Measurements from ENCODE around the gene MYO1E. TPM values are rescaled to one million over a fixed set of nuclear protein-coding genes. Genes with fewer than 3 reads are reported as not detected.

The MYO1E gene
- total and polyA plus RNA-seq, 4 donors, result 20.9 to 84.2 (median 52.4) TPM

DNA sequence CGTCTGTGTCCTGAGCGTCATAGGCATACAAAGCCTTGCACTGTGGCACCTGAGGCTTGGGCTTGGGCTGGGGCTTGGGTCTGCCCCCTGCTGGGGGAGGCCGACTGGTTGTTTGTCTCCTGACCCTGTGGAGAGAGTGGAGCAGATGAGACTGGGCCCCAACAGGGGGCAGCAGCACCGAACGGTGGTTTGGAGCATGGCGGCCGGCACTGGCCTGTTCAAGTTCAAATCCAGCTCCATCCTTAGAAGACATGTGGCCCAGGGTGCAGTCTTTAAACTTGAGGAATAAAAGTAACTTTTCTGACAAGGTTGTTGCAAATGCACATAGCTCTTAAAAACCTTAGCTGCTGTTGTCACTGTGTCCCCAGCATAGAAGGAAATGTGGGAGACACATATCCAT is 234.4 kb downstream of the MYO1E start:
- no peaks in the 10 kb centered on the region for H3K27me3 ChIP-seq (ENCODE audit: control insufficient read depth in 3 of 3, insufficient read depth in 3 of 3, low read length in 2 of 3)
- peak in 1 of 3 donors; percentile 24 for DNase-seq
- no peak overlapping the region for H3K4me3 ChIP-seq
- peaks cover 12 to 23% (median 16%) of the 10 kb centered on the region in 4 donors for H3K36me3 ChIP-seq (ENCODE audit: control insufficient read depth in 4 of 4, insufficient read depth in 4 of 4, low read length in 4 of 4)
- peaks cover 0 to 3% (median 0%) of the 10 kb centered on the region in 5 donors for H3K4me1 ChIP-seq (ENCODE audit: control insufficient read depth in 5 of 5, insufficient read depth in 5 of 5, low read length in 5 of 5)
- no peak overlapping the region for H3K27ac ChIP-seq (ENCODE audit: low read depth in 1 of 2, low read length in 1 of 2)
- no peak overlapping the region for H3K9ac ChIP-seq (ENCODE audit: insufficient read depth in 1 of 2, low read length in 2 of 2)
- no peak for ATAC-seq (ENCODE audit: insufficient read depth, low FRiP score)
- TF ChIP-seq, protein P1, sequence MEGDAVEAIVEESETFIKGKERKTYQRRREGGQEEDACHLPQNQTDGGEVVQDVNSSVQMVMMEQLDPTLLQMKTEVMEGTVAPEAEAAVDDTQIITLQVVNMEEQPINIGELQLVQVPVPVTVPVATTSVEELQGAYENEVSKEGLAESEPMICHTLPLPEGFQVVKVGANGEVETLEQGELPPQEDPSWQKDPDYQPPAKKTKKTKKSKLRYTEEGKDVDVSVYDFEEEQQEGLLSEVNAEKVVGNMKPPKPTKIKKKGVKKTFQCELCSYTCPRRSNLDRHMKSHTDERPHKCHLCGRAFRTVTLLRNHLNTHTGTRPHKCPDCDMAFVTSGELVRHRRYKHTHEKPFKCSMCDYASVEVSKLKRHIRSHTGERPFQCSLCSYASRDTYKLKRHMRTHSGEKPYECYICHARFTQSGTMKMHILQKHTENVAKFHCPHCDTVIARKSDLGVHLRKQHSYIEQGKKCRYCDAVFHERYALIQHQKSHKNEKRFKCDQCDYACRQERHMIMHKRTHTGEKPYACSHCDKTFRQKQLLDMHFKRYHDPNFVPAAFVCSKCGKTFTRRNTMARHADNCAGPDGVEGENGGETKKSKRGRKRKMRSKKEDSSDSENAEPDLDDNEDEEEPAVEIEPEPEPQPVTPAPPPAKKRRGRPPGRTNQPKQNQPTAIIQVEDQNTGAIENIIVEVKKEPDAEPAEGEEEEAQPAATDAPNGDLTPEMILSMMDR (IDR thresholded peaks at IDR 0.05; ENCODE audit: control extremely low read depth, extremely low read depth), result peak; percentile 20
- WGBS, 2 donors, result 69 to 74% methylated on average over 7 of the region's 7 CpGs
- no peaks in the 10 kb centered on the region for H3K9me3 ChIP-seq (ENCODE audit: control insufficient read depth in 4 of 4, insufficient read depth in 3 of 4, low read length in 3 of 4)

DNA sequence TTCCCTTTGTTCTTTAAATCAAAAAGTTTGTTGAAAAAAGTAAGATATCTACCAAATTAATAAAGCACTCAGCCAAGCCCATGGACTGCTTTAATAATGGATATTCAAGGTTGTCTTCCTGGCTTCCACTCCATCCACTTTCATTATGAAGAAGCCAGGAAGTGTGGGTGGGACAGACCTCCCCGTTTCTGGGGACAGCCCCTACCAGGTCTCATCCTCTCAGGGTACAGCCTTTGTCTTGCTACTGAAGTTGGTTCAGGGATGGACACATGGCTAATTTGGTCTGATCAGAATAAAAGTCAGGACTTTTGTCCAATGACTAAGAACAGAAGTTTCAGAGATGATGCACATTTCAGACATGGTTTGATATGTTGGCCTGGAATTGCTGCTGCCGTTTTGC is 235.1 kb downstream of the MYO1E start:
- 63 to 79% methylated on average over 2 of the region's 2 CpGs for WGBS, 2 donors
- Histone ChIP-seq H3K36me3 (ENCODE audit: control insufficient read depth in 4 of 4, insufficient read depth in 4 of 4, low read length in 4 of 4) (peaks cover 12 to 22% (median 16%) of the 10 kb centered on the region in 4 donors), H3K4me1 (ENCODE audit: control insufficient read depth in 5 of 5, insufficient read depth in 5 of 5, low read length in 5 of 5) (peaks cover 0 to 3% (median 0%) of the 10 kb centered on the region in 5 donors), H3K27me3 (ENCODE audit: control insufficient read depth in 3 of 3, insufficient read depth in 3 of 3, low read length in 2 of 3) (no peaks in the 10 kb centered on the region), H3K27ac (ENCODE audit: low read depth in 1 of 2, low read length in 1 of 2) (no peak overlapping the region), H3K9ac (ENCODE audit: insufficient read depth in 1 of 2, low read length in 2 of 2) (no peak overlapping the region), H3K9me3 (ENCODE audit: control insufficient read depth in 4 of 4, insufficient read depth in 3 of 4, low read length in 3 of 4) (no peaks in the 10 kb centered on the region), H3K4me3 (no peak overlapping the region)
- TF ChIP-seq, protein P1 (IDR thresholded peaks at IDR 0.05; ENCODE audit: control extremely low read depth, extremely low read depth), result no peak
- ATAC-seq (ENCODE audit: insufficient read depth, low FRiP score) (no peak), DNase-seq (no peak)

DNA sequence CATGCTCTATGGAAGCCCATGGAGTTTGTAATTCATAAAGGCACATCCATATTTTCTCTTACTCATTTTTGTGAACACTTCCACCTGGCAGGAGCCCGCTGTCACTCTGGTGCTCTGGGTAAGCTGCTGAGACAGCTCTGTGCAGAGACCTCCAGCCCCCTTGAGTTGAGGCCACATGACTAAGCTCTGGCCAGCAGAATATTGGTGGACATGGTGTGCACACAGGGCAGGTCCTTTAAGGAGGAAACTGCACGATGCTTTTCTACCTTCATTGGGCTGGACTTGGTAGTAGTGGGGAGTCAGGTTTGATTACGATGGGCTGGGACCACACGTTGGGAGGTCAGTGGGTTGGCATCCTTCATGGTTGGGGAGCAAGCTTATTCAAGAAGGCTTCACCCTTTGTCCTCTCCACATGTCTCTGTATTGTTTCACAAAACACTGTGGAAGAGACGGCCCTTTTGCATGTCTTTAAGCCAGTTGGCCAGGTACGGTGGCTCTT is 238.7 kb downstream of the MYO1E start:
- H3K9me3 ChIP-seq (ENCODE audit: control insufficient read depth in 4 of 4, insufficient read depth in 3 of 4, low read length in 3 of 4), result no peaks in the 10 kb centered on the region
- H3K27me3 ChIP-seq (ENCODE audit: control insufficient read depth in 3 of 3, insufficient read depth in 3 of 3, low read length in 2 of 3), result no peaks in the 10 kb centered on the region
- DNase-seq, result no peak
- no peaks in the 10 kb centered on the region for H3K4me1 ChIP-seq (ENCODE audit: control insufficient read depth in 5 of 5, insufficient read depth in 5 of 5, low read length in 5 of 5)
- H3K27ac ChIP-seq (ENCODE audit: low read depth in 1 of 2, low read length in 1 of 2), result no peak overlapping the region
- H3K36me3 ChIP-seq (ENCODE audit: control insufficient read depth in 4 of 4, insufficient read depth in 4 of 4, low read length in 4 of 4), result peaks cover 13 to 24% (median 18%) of the 10 kb centered on the region in 4 donors
- WGBS, 2 donors, result 98% methylated on average over 6 of the region's 6 CpGs
- H3K4me3 ChIP-seq, result no peak overlapping the region
- no peak overlapping the region for H3K9ac ChIP-seq (ENCODE audit: insufficient read depth in 1 of 2, low read length in 2 of 2)
- ATAC-seq (ENCODE audit: insufficient read depth, low FRiP score), result no peak
- TF ChIP-seq, protein P1 (IDR thresholded peaks at IDR 0.05; ENCODE audit: control extremely low read depth, extremely low read depth), result no peak

All from lung (tissue), 12 donors.